Measurements from ENCODE around the gene TRANK1. TPM values are rescaled to one million over a fixed set of nuclear protein-coding genes. Genes with fewer than 3 reads are reported as not detected.

Gene TRANK1
- polyA plus RNA-seq, 1 donor (not counting 4 experiments of a cell fraction or from before 2014, with no cell fraction given) = 3.2 TPM

DNA sequence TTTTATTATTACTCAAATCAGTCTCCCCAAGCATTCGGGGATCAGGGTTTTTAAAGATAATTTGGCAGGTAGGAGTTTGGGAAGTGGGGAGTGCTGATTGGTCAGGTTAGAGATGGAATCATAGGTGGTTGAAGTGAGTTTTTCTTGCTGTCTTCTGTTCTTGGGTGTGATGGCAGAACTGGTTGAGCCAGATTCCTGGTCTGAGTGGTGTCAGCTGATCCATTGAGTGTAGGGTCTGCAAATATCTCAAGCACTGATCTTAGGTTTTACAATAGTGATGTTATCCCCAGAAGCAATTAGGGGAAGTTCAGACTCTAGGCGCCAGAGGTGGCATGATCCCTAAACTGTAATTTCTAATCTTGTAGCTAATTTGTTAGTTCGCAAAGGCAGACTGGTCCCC lies 20.6 kb upstream of the TRANK1 start:
- FAIRE-seq (peak; percentile 32), DNase-seq (ENCODE audit: low read depth, low spot score) (no peak)

GRCh38 chr3:36964817-36965216 lies 20.0 kb upstream of the TRANK1 start:
- DNase-seq (ENCODE audit: low read depth, low spot score) (no peak), FAIRE-seq (no peak)
- Histone ChIP-seq H3K79me2 (ENCODE audit: control insufficient read depth, insufficient read depth, low read length) (no peaks in the 10 kb centered on the region), H4K20me1 (ENCODE audit: control insufficient read depth, extremely low read depth, insufficient read depth, low read length) (no peaks in the 10 kb centered on the region), H3K4me3 (ENCODE audit: control insufficient read depth in 2 of 3, extremely low read depth in 1 of 3, insufficient read depth in 2 of 3, low read depth in 1 of 3, low read length in 3 of 3) (no peak overlapping the region), H3K9ac (ENCODE audit: control insufficient read depth, extremely low read depth, insufficient read depth, low read length) (no peak overlapping the region), H3K9me3 (ENCODE audit: control insufficient read depth, low read depth, low read length) (no peaks in the 10 kb centered on the region), H2AFZ (ENCODE audit: control insufficient read depth, low read length) (peak overlapping the region; percentile 71), H3K27ac (ENCODE audit: control insufficient read depth, insufficient read depth, low read length) (no peak overlapping the region), H3K36me3 (ENCODE audit: control insufficient read depth in 2 of 2, extremely low read depth in 1 of 2, insufficient read depth in 2 of 2, low read length in 2 of 2) (no peaks in the 10 kb centered on the region), H3K9me1 (ENCODE audit: control insufficient read depth, extremely low read depth, insufficient read depth, low read length) (no peaks in the 10 kb centered on the region), H3K4me1 (ENCODE audit: control insufficient read depth, extremely low read depth, insufficient read depth, low read length) (peaks cover 16% of the 10 kb centered on the region), H3K27me3 (ENCODE audit: control insufficient read depth, extremely low read depth, insufficient read depth, low read length) (no peaks in the 10 kb centered on the region), H3K4me2 (ENCODE audit: control insufficient read depth, extremely low read depth, insufficient read depth, low read depth, low read length) (no peak overlapping the region)
- dilution Hi-C loops (cut with MboI; ENCODE audit: extremely low pct_ligation_motif_present, low sequenced_read_pairs) = no loop called here
- TF ChIP-seq EZH2 (IDR thresholded peaks at IDR 0.05; ENCODE audit: low read length) = no peak
- TF ChIP-seq, protein P1, sequence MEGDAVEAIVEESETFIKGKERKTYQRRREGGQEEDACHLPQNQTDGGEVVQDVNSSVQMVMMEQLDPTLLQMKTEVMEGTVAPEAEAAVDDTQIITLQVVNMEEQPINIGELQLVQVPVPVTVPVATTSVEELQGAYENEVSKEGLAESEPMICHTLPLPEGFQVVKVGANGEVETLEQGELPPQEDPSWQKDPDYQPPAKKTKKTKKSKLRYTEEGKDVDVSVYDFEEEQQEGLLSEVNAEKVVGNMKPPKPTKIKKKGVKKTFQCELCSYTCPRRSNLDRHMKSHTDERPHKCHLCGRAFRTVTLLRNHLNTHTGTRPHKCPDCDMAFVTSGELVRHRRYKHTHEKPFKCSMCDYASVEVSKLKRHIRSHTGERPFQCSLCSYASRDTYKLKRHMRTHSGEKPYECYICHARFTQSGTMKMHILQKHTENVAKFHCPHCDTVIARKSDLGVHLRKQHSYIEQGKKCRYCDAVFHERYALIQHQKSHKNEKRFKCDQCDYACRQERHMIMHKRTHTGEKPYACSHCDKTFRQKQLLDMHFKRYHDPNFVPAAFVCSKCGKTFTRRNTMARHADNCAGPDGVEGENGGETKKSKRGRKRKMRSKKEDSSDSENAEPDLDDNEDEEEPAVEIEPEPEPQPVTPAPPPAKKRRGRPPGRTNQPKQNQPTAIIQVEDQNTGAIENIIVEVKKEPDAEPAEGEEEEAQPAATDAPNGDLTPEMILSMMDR (optimal IDR thresholded peaks at IDR 0.05 in 1 of 3, IDR thresholded peaks at IDR 0.05 in 1 of 3, conservative IDR thresholded peaks at IDR 0.05 in 1 of 3; ENCODE audit: extremely low read depth in 1 of 3, insufficient read depth in 2 of 3, low read length in 3 of 3) = no peak

More for the DNA sequence above, 20.6 kb upstream of the TRANK1 start:
- H3K27me3 ChIP-seq (ENCODE audit: control insufficient read depth, extremely low read depth, insufficient read depth, low read length) = no peaks in the 10 kb centered on the region
- no peaks in the 10 kb centered on the region for H3K79me2 ChIP-seq (ENCODE audit: control insufficient read depth, insufficient read depth, low read length)
- H4K20me1 ChIP-seq (ENCODE audit: control insufficient read depth, extremely low read depth, insufficient read depth, low read length) = no peaks in the 10 kb centered on the region
- TF ChIP-seq EZH2 (IDR thresholded peaks at IDR 0.05; ENCODE audit: low read length) = no peak
- TF ChIP-seq, protein P1 (optimal IDR thresholded peaks at IDR 0.05 in 1 of 3, IDR thresholded peaks at IDR 0.05 in 1 of 3, conservative IDR thresholded peaks at IDR 0.05 in 1 of 3; ENCODE audit: extremely low read depth in 1 of 3, insufficient read depth in 2 of 3, low read length in 3 of 3) = no peak
- dilution Hi-C loops (cut with MboI; ENCODE audit: extremely low pct_ligation_motif_present, low sequenced_read_pairs) = no loop called here
- no peak overlapping the region for H3K4me3 ChIP-seq (ENCODE audit: control insufficient read depth in 2 of 3, extremely low read depth in 1 of 3, insufficient read depth in 2 of 3, low read depth in 1 of 3, low read length in 3 of 3)
- H2AFZ ChIP-seq (ENCODE audit: control insufficient read depth, low read length) = peak overlapping the region; percentile 71
- H3K9me3 ChIP-seq (ENCODE audit: control insufficient read depth, low read depth, low read length) = no peaks in the 10 kb centered on the region
- H3K36me3 ChIP-seq (ENCODE audit: control insufficient read depth in 2 of 2, extremely low read depth in 1 of 2, insufficient read depth in 2 of 2, low read length in 2 of 2) = no peaks in the 10 kb centered on the region
- no peak overlapping the region for H3K9ac ChIP-seq (ENCODE audit: control insufficient read depth, extremely low read depth, insufficient read depth, low read length)
- no peak overlapping the region for H3K27ac ChIP-seq (ENCODE audit: control insufficient read depth, insufficient read depth, low read length)
- no peak overlapping the region for H3K4me2 ChIP-seq (ENCODE audit: control insufficient read depth, extremely low read depth, insufficient read depth, low read depth, low read length)
- H3K4me1 ChIP-seq (ENCODE audit: control insufficient read depth, extremely low read depth, insufficient read depth, low read length) = peaks cover 20% of the 10 kb centered on the region
- H3K9me1 ChIP-seq (ENCODE audit: control insufficient read depth, extremely low read depth, insufficient read depth, low read length) = no peaks in the 10 kb centered on the region

Data from keratinocyte (primary cell).